ENCODE measurements around the gene CTSE. TPM values are rescaled to one million over a fixed set of nuclear protein-coding genes. Genes with fewer than 3 reads are reported as not detected.

CTSE gene
- total and polyA plus RNA-seq, 9 of the 15 experiments (the other 6 are each of a cell fraction or from before 2014, with no cell fraction given) = 0.04 to 0.18 (median 0.09) TPM; not detected in 4

GRCh38 chr1:206066479-206067171, 42.9 kb upstream of the CTSE start:
- Histone ChIP-seq H3K27me3 (ENCODE audit: control insufficient read depth in 2 of 2, insufficient read depth in 2 of 2, low read length in 2 of 2) (peaks cover 15 to 21% of the 10 kb centered on the region in 2 experiments; a peak in 4 of 5 replicates), H3K27ac (ENCODE audit: extremely low read depth, low read depth, low read length) (no peak overlapping the region), H3K4me1 (replicated peaks in 1 of 2; ENCODE audit: control insufficient read depth in 2 of 2, insufficient read depth in 2 of 2, low read length in 2 of 2) (peaks cover 6 to 13% of the 10 kb centered on the region in 2 experiments; a peak in 4 of 5 replicates), H3K36me3 (ENCODE audit: control insufficient read depth, insufficient read depth, low read length) (no peaks in the 10 kb centered on the region), H3K4me3 (no peak overlapping the region), H2AFZ (ENCODE audit: low read depth, low read length) (no peak overlapping the region), H3K79me2 (ENCODE audit: control insufficient read depth, insufficient read depth, low read length) (no peaks in the 10 kb centered on the region), H3K4me2 (ENCODE audit: insufficient read depth, low read length) (no peak overlapping the region), H3K9ac (ENCODE audit: insufficient read depth in 1 of 2, low read depth in 2 of 2, low read length in 2 of 2) (no peak overlapping the region), H3K9me1 (ENCODE audit: control insufficient read depth, insufficient read depth, low read length) (no peaks in the 10 kb centered on the region), H3K9me3 (replicated peaks; ENCODE audit: control insufficient read depth, insufficient read depth, low read depth, low read length) (0 out of 2 replicates have a peak, but pooled peaks cover 3% of the 10 kb centered on the region), H4K20me1 (replicated peaks; ENCODE audit: control insufficient read depth, insufficient read depth, low read length) (0 out of 2 replicates have a peak, but pooled peaks cover 10% of the 10 kb centered on the region)
- peak; percentile 32 to 75 (median 49) for DNase-seq (ENCODE audit: extremely low read depth in 1 of 4, low spot score in 3 of 4)
- in situ Hi-C loops (cut with MboI) = no loop called here
- no TSS peak for BruUV-seq (replicated peaks)
- ChIA-PET POLR2A (no interaction called here), CTCF (ENCODE audit: low intra/inter-chr PET ratio) (no interaction called here)
- intact Hi-C loops (cut with micrococcal nuclease) = no loop called here
- FAIRE-seq = peak; percentile 65
- 0% methylated on average over 6 of the region's 6 CpGs for WGBS (ENCODE audit: insufficient coverage, low coverage, missing lambda C conversion rate)
- peak; percentile 90 for ATAC-seq
- TF ChIP-seq ZKSCAN8 (CRISPR knock-in tag; IDR thresholded peaks at IDR 0.05) = peak; percentile 43; the same call in 1 of the 2 replicates
- TF ChIP-seq ETS1 (conservative IDR thresholded peaks at IDR 0.05; ENCODE audit: control insufficient read depth, low read depth, low read length) = no peak
- TF ChIP-seq L3MBTL2 (IDR thresholded peaks at IDR 0.05) = no peak
- no peak for TF ChIP-seq IRF9 (tag; IDR thresholded peaks at IDR 0.05)
- no peak for TF ChIP-seq NFATC3 (IDR thresholded peaks at IDR 0.05)
- TF ChIP-seq ZNF3 (CRISPR knock-in tag; IDR thresholded peaks at IDR 0.05) = no peak
- 0 out of 2 replicates have a peak, but pooled peaks have one; percentile 16 for TF ChIP-seq GABPA (tag; conservative IDR thresholded peaks at IDR 0.05; ENCODE audit: low read depth)
- peak; percentile 92 for TF ChIP-seq SOX6 (IDR thresholded peaks at IDR 0.05)
- TF ChIP-seq FOXP1 (CRISPR knock-in tag; IDR thresholded peaks at IDR 0.05) = no peak
- TF ChIP-seq ZNF717 (CRISPR knock-in tag; IDR thresholded peaks at IDR 0.05) = no peak
- TF ChIP-seq HMG20A (CRISPR knock-in tag; conservative IDR thresholded peaks at IDR 0.05) = 0 out of 2 replicates have a peak, but pooled peaks have one; percentile 10
- no peak for TF ChIP-seq MCM2 (IDR thresholded peaks at IDR 0.05; ENCODE audit: low read depth)
- no peak for TF ChIP-seq UBTF (IDR thresholded peaks at IDR 0.05; ENCODE audit: borderline replicate concordance in 1 of 2, low read depth in 2 of 2, low read length in 2 of 2)
- no peak for TF ChIP-seq SAFB2 (IDR thresholded peaks at IDR 0.05; ENCODE audit: borderline replicate concordance, low read depth, low read length, severe bottlenecking)
- TF ChIP-seq TSC22D4 (tag; IDR thresholded peaks at IDR 0.05) = no peak
- TF ChIP-seq ZNF408 (CRISPR knock-in tag; IDR thresholded peaks at IDR 0.05; ENCODE audit: low read depth) = no peak
- no peak for TF ChIP-seq ZSCAN32 (CRISPR knock-in tag; IDR thresholded peaks at IDR 0.05)
- no peak for TF ChIP-seq FOXK1 (CRISPR knock-in tag; IDR thresholded peaks at IDR 0.05; ENCODE audit: borderline replicate concordance)
